H1 (cell line): ENCODE measurements around the gene UBL4A. TPM values are rescaled to one million over a fixed set of nuclear protein-coding genes. Genes with fewer than 3 reads are reported as not detected.

ENCODE experiments used
- POLR2AphosphoS5 ChIP-seq: IDR thresholded peaks from 2 replicates; pipeline ENCODE4 v1.6.1; 2011; ENCODE audit warnings: low read depth, low read length
- polyA plus RNA-seq, 7 experiments: library from polyadenylated mRNA; depleted of rRNA in 3 of 7; stranded (reverse) in 5 of 7; unstranded in 2 of 7; fragments of >200 nt in 5 of 7; fragments of 200-250 nt in 2 of 7; gene quantifications; 1 replicate in 5 of 7; 2 replicates in 1 of 7; 4 replicates in 1 of 7; pipeline versions ENCODE4 v1.2.1 to v1.2.3, GENCODE V29; 2011 to 2013; ENCODE audit warnings: missing spikeins in 2 of 7, mixed read lengths in 2 of 7
- total RNA-seq: library from RNA; stranded (reverse); fragmentation: NEBNext Ultra II Directional; extraction: Animal tissue kit (Norgen Biotek cat#: 25700); gene quantifications from 2 replicates; pipeline ENCODE4 v1.2.1, GENCODE V29; 2021

The UBL4A gene
- total and polyA plus RNA-seq, 2 of the 8 experiments (the other 6 are each of a cell fraction or from before 2014, with no cell fraction given): 23.1 to 31.7 TPM

- no peak for TF ChIP-seq POLR2AphosphoS5
Measured at GRCh38 chrX:154439841-154440240, 46.6 kb downstream of the UBL4A start (continued).
